Astrocyte (in vitro differentiated cells and primary cell): Measurements from ENCODE around the gene NTN1. TPM values are rescaled to one million over a fixed set of nuclear protein-coding genes. Genes with fewer than 3 reads are reported as not detected.

Experiments used
- DNase-seq: peaks from one replicate; pipeline ENCODE4 v3.0.0-alpha.2; 2010; ENCODE audit warnings: low read depth
- FAIRE-seq: peaks from 2 replicates; lab custom pipeline; 2011; peaks lifted over from hg19 to GRCh38; lab: Jason Lieb, UNC
- H2AFZ ChIP-seq: 2 replicates; pipeline ENCODE4 v1.6.0; 2012; ENCODE audit warnings: low read depth, low read length, inconsistent platforms
- H3K27ac ChIP-seq: 2 replicates; pipeline ENCODE4 v1.5.1; 2011; ENCODE audit warnings: low read depth, low read length, inconsistent platforms
- H3K27me3 ChIP-seq: 2 replicates; pipeline ENCODE4 v1.6.0; 2011; ENCODE audit warnings: low read length, inconsistent platforms; ENCODE audit not compliant: insufficient read depth
- H3K36me3 ChIP-seq: 2 replicates; pipeline ENCODE4 v1.5.1; 2011; ENCODE audit warnings: low read length, inconsistent platforms; ENCODE audit not compliant: insufficient read depth
- H3K4me1 ChIP-seq: 2 replicates; pipeline ENCODE4 v1.5.1; 2011; ENCODE audit warnings: low read length, inconsistent platforms; ENCODE audit not compliant: insufficient read depth
- H3K4me2 ChIP-seq: 2 replicates; pipeline ENCODE4 v1.6.0; 2012; ENCODE audit warnings: low read length, inconsistent platforms
- H3K4me3 ChIP-seq: 2 replicates; pipeline ENCODE4 v1.5.1; 2011; ENCODE audit warnings: low read depth, mild to moderate bottlenecking, low read length, inconsistent platforms; ENCODE audit not compliant: insufficient read depth
- H3K79me2 ChIP-seq: 2 replicates; pipeline ENCODE4 v1.6.0; 2012; ENCODE audit warnings: mild to moderate bottlenecking, low read length, inconsistent platforms; ENCODE audit not compliant: insufficient read depth
- H3K9ac ChIP-seq: 2 replicates; pipeline ENCODE4 v1.6.0; 2012; ENCODE audit warnings: mild to moderate bottlenecking, low read length, inconsistent platforms
- H3K9me3 ChIP-seq: 2 replicates; pipeline ENCODE4 v1.5.1; 2012; ENCODE audit warnings: low read depth, mild to moderate bottlenecking, low read length, inconsistent platforms; ENCODE audit not compliant: insufficient read depth
- H4K20me1 ChIP-seq: 2 replicates; pipeline ENCODE4 v1.6.0; 2012; ENCODE audit warnings: low read length, inconsistent platforms; ENCODE audit not compliant: insufficient read depth
- H3K27ac Mint-ChIP-seq: one replicate; pipeline ENCODE4 v1.8.0; 2021; ENCODE audit warnings: mild to moderate bottlenecking, mixed read lengths; ENCODE audit not compliant: unreplicated experiment
- H3K27me3 Mint-ChIP-seq: one replicate; pipeline ENCODE4 v1.8.0; 2021; ENCODE audit warnings: low read depth, mixed read lengths; ENCODE audit not compliant: unreplicated experiment
- H3K36me3 Mint-ChIP-seq: one replicate; pipeline ENCODE4 v1.8.0; 2021; ENCODE audit warnings: low read depth, mixed read lengths; ENCODE audit not compliant: unreplicated experiment
- H3K4me1 Mint-ChIP-seq: one replicate; pipeline ENCODE4 v1.8.0; 2021; ENCODE audit warnings: low read depth, mixed read lengths; ENCODE audit not compliant: unreplicated experiment
- H3K4me3 Mint-ChIP-seq: one replicate; pipeline ENCODE4 v1.8.0; 2021; ENCODE audit warnings: mild to moderate bottlenecking, moderate library complexity, mixed read lengths; ENCODE audit not compliant: unreplicated experiment
- H3K9me3 Mint-ChIP-seq: one replicate; pipeline ENCODE4 v1.8.0; 2021; ENCODE audit warnings: mild to moderate bottlenecking, mixed read lengths; ENCODE audit not compliant: unreplicated experiment
- CTCF ChIP-seq: IDR thresholded peaks from 2 replicates; pipeline ENCODE4 v1.5.1; 2011; ENCODE audit warnings: low read depth, mild to moderate bottlenecking, inconsistent platforms, low read length, moderate library complexity; ENCODE audit not compliant: insufficient read depth
- EZH2 ChIP-seq: IDR thresholded peaks from 2 replicates; pipeline ENCODE4 v1.6.1; 2012; ENCODE audit warnings: mild to moderate bottlenecking, low read length, inconsistent platforms; ENCODE audit not compliant: insufficient read depth
- total RNA-seq: library from RNA; stranded (reverse); gene quantifications from 2 replicates; pipeline ENCODE4 v1.2.1, GENCODE V29; 2021

NTN1 gene
- total RNA-seq, 1 donor from 2014 or later: 9.8 TPM

DNA sequence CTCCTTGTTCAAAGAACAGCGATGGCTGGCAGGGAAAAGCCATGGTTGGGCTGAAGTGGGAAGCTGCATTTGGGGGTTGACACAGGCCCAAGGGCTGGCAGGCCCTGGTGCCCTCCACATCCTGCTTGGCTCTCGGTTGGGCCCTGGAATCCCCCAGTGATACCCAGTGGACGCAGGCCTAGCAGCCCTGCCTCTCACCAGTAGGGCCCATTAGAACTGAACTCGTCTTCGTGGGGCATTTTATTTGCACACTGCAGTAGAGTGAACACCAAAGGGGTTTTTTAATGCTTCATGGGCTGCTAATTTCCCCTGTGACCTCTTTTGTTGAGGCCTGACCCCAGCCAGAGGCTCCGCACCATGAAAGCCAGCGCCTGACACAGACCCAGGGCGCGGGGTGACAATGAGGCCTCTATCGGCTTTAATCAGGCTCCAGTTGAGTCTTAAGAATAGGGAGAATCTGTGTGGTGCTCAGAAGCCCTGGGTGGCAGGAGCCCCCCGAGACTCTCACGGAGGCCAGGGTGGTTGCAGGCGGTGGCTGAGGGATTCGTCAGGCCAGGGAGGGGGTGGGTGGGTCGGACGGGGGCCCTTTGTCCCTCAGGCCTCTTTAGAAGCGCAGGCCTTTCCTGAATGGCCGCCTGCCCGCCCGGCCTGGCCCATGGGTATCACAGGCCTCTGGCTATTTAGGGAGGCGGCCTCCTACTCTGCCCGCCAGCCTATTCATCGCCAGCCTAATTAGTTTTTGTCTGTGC lies 199.3 kb downstream of the NTN1 start:
- DNase-seq: no peak
- no peak overlapping the region for H3K27ac Mint-ChIP-seq
- H3K4me1 Mint-ChIP-seq: peaks cover 12% of the 10 kb centered on the region

DNA sequence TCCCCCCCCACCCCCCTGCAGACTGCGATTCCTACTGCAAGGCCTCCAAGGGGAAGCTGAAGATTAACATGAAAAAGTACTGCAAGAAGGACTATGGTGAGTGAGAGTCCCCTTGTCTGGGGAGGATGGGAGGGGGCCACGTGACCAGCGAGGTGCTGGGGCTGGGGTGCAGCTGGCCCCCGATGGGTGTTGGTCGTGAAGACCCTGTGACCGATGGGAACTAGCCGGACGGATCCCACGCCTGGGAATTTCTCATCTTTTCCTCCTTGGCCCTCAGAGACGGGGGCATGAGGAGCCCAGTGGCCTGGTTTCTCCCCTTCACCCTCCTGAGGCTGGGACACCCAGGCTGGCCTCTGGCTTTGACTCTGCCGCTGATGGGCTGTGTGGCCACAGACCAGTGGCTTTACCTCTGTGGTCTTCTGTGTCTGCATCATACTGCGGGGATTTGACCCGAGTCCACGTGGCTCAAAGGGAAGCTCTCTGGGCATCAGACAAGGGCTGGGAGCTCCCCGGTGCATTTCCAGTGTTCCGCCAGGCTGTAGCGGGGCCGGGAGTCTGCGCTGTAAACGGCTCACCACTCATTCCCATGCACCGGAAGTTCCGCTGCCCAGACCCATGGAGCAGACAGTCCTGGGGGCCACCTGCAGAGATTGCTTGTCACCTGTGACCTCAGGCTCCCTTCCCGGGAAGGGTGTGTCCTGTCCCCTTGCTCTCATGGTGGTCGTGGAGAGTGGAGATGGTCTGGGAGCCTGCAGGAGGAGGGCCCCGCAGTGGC lies 200.0 kb downstream of the NTN1 start:
- H3K4me3 ChIP-seq: no peak overlapping the region
- H3K4me2 ChIP-seq: no peak overlapping the region
- FAIRE-seq (no peak), DNase-seq (no peak)
- H3K79me2 ChIP-seq: no peaks in the 10 kb centered on the region
- no peaks in the 10 kb centered on the region for H3K36me3 Mint-ChIP-seq
- no peak overlapping the region for H3K4me3 Mint-ChIP-seq
- peaks cover 10% of the 10 kb centered on the region for H3K9me3 Mint-ChIP-seq
- H3K27me3 ChIP-seq: no peaks in the 10 kb centered on the region
- H3K36me3 ChIP-seq: no peaks in the 10 kb centered on the region
- no peak overlapping the region for H3K27ac ChIP-seq
- H4K20me1 ChIP-seq: no peaks in the 10 kb centered on the region
- H3K27ac Mint-ChIP-seq: no peak overlapping the region
- peaks cover 16% of the 10 kb centered on the region for H3K4me1 ChIP-seq
- no peak overlapping the region for H3K9ac ChIP-seq
- no peaks in the 10 kb centered on the region for H3K9me3 ChIP-seq
- H2AFZ ChIP-seq: no peak overlapping the region
- H3K4me1 Mint-ChIP-seq: peaks cover 12% of the 10 kb centered on the region
- TF ChIP-seq EZH2: no peak
- no peak for TF ChIP-seq CTCF
- H3K27me3 Mint-ChIP-seq: peaks cover 3% of the 10 kb centered on the region

More for the DNA sequence above, 199.3 kb downstream of the NTN1 start:
- no peak overlapping the region for H3K9ac ChIP-seq
- no peak overlapping the region for H3K4me3 Mint-ChIP-seq
- H3K4me1 ChIP-seq: peaks cover 16% of the 10 kb centered on the region
- H4K20me1 ChIP-seq: no peaks in the 10 kb centered on the region
- H3K27me3 ChIP-seq: no peaks in the 10 kb centered on the region
- no peak overlapping the region for H3K27ac ChIP-seq
- TF ChIP-seq CTCF (no peak), EZH2 (no peak)
- no peak overlapping the region for H3K4me2 ChIP-seq
- H3K79me2 ChIP-seq: no peaks in the 10 kb centered on the region
- H3K36me3 ChIP-seq: no peaks in the 10 kb centered on the region
- peaks cover 3% of the 10 kb centered on the region for H3K27me3 Mint-ChIP-seq
- no peak overlapping the region for H3K4me3 ChIP-seq
- FAIRE-seq: no peak
- H3K36me3 Mint-ChIP-seq: peaks cover 1% of the 10 kb centered on the region
- H2AFZ ChIP-seq: no peak overlapping the region
- H3K9me3 ChIP-seq: no peaks in the 10 kb centered on the region
- peaks cover 16% of the 10 kb centered on the region for H3K9me3 Mint-ChIP-seq

DNA sequence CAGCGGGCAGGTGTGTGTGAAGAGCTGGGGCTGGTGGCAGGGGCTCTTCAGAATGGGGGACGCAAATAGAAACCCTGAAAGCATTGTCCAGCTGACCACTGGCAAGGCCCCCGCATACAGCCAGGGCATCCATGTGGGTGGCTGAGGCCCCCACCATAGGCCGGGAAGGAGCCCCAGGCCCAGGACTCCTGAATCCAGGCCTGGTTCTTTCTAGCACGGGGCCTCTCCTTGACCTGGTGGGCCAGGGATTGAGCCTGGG lies 200.5 kb downstream of the NTN1 start:
- no peak for TF ChIP-seq EZH2
- TF ChIP-seq CTCF: no peak
- Mint-ChIP-seq H3K27ac (no peak overlapping the region), H3K36me3 (no peaks in the 10 kb centered on the region), H3K9me3 (peaks cover 10% of the 10 kb centered on the region), H3K27me3 (peaks cover 3% of the 10 kb centered on the region), H3K4me3 (no peak overlapping the region), H3K4me1 (peaks cover 12% of the 10 kb centered on the region)
- Histone ChIP-seq H3K9me3 (no peaks in the 10 kb centered on the region), H4K20me1 (no peaks in the 10 kb centered on the region), H3K36me3 (no peaks in the 10 kb centered on the region), H2AFZ (no peak overlapping the region), H3K9ac (no peak overlapping the region), H3K4me3 (no peak overlapping the region), H3K27me3 (no peaks in the 10 kb centered on the region), H3K27ac (no peak overlapping the region), H3K79me2 (no peaks in the 10 kb centered on the region), H3K4me2 (no peak overlapping the region), H3K4me1 (peaks cover 15% of the 10 kb centered on the region)
- FAIRE-seq: no peak
- DNase-seq: no peak
